HEK293 (cell line): ENCODE measurements around the gene SNCG.

Experiments used
- GLI4 ChIP-seq: fragments of 450-650 bp; formaldehyde crosslinking; IDR thresholded peaks from 2 replicates; pipeline ENCODE4 v1.5.1; 2016; ENCODE audit warnings: missing biosample characterization, missing genetic modification characterization
- KLF1 ChIP-seq: fragments of 450-650 bp; formaldehyde crosslinking; IDR thresholded peaks from 2 replicates; pipeline ENCODE4 v1.5.1; 2016; ENCODE audit warnings: missing biosample characterization, missing genetic modification characterization
- KLF16 ChIP-seq: fragments of 450-650 bp; formaldehyde crosslinking; IDR thresholded peaks from 2 replicates; pipeline ENCODE4 v1.5.1; 2017; ENCODE audit warnings: missing biosample characterization, missing genetic modification characterization
- YY1 ChIP-seq: fragments of 450-650 bp; formaldehyde crosslinking; IDR thresholded peaks from 2 replicates; pipeline ENCODE4 v1.5.1; 2018; ENCODE audit warnings: missing biosample characterization, missing genetic modification characterization
- ZFP3 ChIP-seq: fragments of 450-650 bp; formaldehyde crosslinking; IDR thresholded peaks from 2 replicates; pipeline ENCODE4 v1.5.1; 2016; ENCODE audit warnings: low read depth, missing biosample characterization, missing genetic modification characterization
- ZNF23 ChIP-seq: fragments of 450-650 bp; formaldehyde crosslinking; IDR thresholded peaks from 2 replicates; pipeline ENCODE4 v1.5.1; 2016; ENCODE audit warnings: missing biosample characterization, missing genetic modification characterization, borderline replicate concordance
- ZNF302 ChIP-seq: fragments of 450-650 bp; formaldehyde crosslinking; IDR thresholded peaks from 2 replicates; pipeline ENCODE4 v1.5.1; 2016; ENCODE audit warnings: missing biosample characterization, missing genetic modification characterization, low read depth
- ZNF37A ChIP-seq: fragments of 450-650 bp; IDR thresholded peaks from 2 replicates; pipeline ENCODE4 v1.5.1; 2018; ENCODE audit warnings: missing biosample characterization, missing genetic modification characterization
- ZNF423 ChIP-seq: fragments of 450-650 bp; formaldehyde crosslinking; IDR thresholded peaks from 2 replicates; pipeline ENCODE4 v1.5.1; 2016; ENCODE audit warnings: missing biosample characterization, missing genetic modification characterization
- ZNF529 ChIP-seq: fragments of 450-650 bp; formaldehyde crosslinking; IDR thresholded peaks from 2 replicates; pipeline ENCODE4 v1.5.1; 2017; ENCODE audit warnings: missing genetic modification characterization, missing biosample characterization; ENCODE audit not compliant: insufficient replicate concordance
- ZNF555 ChIP-seq: fragments of 450-650 bp; formaldehyde crosslinking; conservative IDR thresholded peaks from 2 replicates; pipeline ENCODE4 v1.5.1; 2017; ENCODE audit warnings: missing biosample characterization, mild to moderate bottlenecking, missing genetic modification characterization, inconsistent platforms
- ZNF830 ChIP-seq: fragments of 450-650 bp; IDR thresholded peaks from 2 replicates; pipeline ENCODE4 v1.5.0; 2018; ENCODE audit warnings: missing biosample characterization, missing genetic modification characterization, low read depth, mild to moderate bottlenecking, moderate library complexity
- ZNF843 ChIP-seq: fragments of 450-650 bp; formaldehyde crosslinking; IDR thresholded peaks from 2 replicates; pipeline ENCODE4 v1.5.1; 2016; ENCODE audit warnings: missing biosample characterization, missing genetic modification characterization
- TF ChIP-seq, protein P1 (sequence below): fragments of 450-650 bp; formaldehyde crosslinking; IDR thresholded peaks from 2 replicates; pipeline ENCODE4 v1.5.1; 2016; ENCODE audit warnings: missing biosample characterization, missing genetic modification characterization

DNA sequence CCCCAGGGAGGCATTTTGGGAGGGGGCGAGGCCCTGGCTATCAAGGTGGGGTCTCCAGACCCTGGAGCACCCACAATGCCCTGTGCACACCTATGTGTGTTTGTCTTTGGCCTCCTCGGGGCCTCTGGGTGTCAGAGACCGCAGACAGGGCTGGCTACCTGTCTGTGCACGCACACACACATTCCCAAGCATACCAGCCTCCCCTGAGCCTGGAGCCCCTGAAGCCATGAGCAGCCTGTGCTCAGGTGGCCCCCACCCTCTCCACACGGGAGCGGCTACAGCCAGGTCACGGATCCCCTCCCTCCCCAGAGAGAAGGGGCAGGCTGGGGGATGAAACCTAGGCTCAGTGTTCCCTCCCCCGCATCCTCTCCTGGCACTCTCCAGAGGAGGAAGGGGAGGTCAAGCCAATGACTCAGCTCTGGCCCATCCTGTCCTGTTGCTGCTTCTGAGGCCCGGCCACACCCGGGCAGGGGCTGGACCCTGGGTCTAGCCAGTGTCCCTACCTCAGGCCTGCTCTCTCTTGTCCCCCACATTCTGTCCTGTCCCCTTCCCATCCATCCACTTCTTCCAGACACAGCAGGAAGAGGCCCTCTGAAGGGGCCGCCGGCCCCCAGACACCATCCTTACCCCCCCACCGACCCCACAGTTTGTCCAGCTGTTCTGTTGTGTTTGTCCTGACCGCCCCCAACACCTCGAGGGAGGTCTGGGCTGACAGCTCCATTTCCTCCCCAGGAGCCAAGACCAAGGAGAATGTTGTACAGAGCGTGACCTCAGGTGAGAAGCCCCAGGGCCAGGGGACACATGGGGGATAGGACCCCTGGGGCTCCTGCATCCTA, 720 bp downstream of the SNCG start:
- TF ChIP-seq ZNF555 (no peak), YY1 (no peak), ZNF830 (tag by site-specific recombination) (no peak), ZNF23 (tag by site-specific recombination) (no peak), ZNF843 (no peak), ZNF529 (tag by site-specific recombination) (no peak), ZNF302 (tag by site-specific recombination) (no peak), KLF16 (tag by site-specific recombination) (no peak), ZFP3 (tag by site-specific recombination) (no peak), KLF1 (tag by site-specific recombination) (no peak; the same call in 1 of the 2 replicates), GLI4 (tag by site-specific recombination) (no peak), ZNF37A (no peak), ZNF423 (tag by site-specific recombination) (no peak)
- TF ChIP-seq, protein P1, sequence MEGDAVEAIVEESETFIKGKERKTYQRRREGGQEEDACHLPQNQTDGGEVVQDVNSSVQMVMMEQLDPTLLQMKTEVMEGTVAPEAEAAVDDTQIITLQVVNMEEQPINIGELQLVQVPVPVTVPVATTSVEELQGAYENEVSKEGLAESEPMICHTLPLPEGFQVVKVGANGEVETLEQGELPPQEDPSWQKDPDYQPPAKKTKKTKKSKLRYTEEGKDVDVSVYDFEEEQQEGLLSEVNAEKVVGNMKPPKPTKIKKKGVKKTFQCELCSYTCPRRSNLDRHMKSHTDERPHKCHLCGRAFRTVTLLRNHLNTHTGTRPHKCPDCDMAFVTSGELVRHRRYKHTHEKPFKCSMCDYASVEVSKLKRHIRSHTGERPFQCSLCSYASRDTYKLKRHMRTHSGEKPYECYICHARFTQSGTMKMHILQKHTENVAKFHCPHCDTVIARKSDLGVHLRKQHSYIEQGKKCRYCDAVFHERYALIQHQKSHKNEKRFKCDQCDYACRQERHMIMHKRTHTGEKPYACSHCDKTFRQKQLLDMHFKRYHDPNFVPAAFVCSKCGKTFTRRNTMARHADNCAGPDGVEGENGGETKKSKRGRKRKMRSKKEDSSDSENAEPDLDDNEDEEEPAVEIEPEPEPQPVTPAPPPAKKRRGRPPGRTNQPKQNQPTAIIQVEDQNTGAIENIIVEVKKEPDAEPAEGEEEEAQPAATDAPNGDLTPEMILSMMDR (tag by site-specific recombination) = no peak
